ENCODE measurements around the gene SCUBE1. TPM values are rescaled to one million over a fixed set of nuclear protein-coding genes. Genes with fewer than 3 reads are reported as not detected.

The SCUBE1 gene
- total RNA-seq, 4 donors from 2014 or later = 0.68 to 6.4 (median 1.7) TPM

DNA sequence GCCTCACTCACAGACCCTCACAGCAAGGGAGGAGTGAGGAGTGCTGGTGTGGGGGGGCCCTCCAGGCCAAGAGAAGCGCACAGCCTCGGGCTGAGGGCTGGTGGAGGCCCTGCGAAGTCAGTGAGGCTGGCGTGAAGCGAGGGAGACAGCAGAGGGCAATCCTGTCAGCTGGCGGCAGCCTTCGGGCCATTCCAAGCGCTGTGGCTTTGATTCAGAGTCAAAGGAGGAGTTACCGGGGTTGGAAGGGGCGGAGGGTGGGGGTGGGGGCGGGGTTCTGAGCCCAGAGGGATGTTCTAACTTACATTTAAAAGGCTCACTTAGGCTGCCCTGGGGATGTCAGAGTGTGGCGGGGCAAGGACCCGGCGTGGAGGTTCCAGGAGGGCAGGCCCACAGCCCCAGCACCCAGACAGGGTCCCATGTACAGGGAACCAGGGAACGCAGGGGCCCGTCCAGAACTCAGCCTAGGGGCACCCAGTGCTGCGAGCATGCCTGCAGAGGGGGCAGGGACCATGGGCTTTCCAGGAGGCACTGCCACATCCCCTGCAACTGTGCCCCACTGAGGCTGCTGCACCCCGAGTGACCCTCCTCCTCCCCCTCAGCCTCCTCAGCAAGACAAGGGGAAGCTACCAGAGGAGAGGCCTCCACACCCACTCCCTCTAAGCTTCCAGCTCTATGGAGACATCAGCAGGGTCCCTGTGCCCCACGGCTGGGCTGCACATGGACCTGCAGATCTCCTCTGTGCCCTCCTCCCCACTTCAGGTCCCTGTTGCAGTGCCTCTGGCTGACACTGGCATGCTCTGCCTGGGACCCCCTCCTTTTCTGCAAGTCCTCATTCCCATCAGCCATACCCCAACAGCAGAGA is 116.6 kb downstream of the SCUBE1 start:
- no peak for TF ChIP-seq EP300 (IDR thresholded peaks at IDR 0.05; ENCODE audit: low read depth)
- no peak for TF ChIP-seq POLR2AphosphoS5 (IDR thresholded peaks at IDR 0.05)
- TF ChIP-seq, protein P1, sequence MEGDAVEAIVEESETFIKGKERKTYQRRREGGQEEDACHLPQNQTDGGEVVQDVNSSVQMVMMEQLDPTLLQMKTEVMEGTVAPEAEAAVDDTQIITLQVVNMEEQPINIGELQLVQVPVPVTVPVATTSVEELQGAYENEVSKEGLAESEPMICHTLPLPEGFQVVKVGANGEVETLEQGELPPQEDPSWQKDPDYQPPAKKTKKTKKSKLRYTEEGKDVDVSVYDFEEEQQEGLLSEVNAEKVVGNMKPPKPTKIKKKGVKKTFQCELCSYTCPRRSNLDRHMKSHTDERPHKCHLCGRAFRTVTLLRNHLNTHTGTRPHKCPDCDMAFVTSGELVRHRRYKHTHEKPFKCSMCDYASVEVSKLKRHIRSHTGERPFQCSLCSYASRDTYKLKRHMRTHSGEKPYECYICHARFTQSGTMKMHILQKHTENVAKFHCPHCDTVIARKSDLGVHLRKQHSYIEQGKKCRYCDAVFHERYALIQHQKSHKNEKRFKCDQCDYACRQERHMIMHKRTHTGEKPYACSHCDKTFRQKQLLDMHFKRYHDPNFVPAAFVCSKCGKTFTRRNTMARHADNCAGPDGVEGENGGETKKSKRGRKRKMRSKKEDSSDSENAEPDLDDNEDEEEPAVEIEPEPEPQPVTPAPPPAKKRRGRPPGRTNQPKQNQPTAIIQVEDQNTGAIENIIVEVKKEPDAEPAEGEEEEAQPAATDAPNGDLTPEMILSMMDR (IDR thresholded peaks at IDR 0.05) = no peak
- TF ChIP-seq POLR2A (IDR thresholded peaks at IDR 0.05) = no peak
- Histone ChIP-seq H3K27me3 (peaks cover 4% of the 10 kb centered on the region), H3K4me3 (no peak overlapping the region), H3K36me3 (no peaks in the 10 kb centered on the region), H3K9me3 (no peaks in the 10 kb centered on the region), H3K4me1 (no peaks in the 10 kb centered on the region), H3K27ac (no peak overlapping the region)
- 61% methylated on average over 17 of the region's 19 CpGs; no CpG with 5 or more reads in 1 of the 2 donors for WGBS, 2 donors (ENCODE audit: low coverage in 1 of 2)
- in situ Hi-C loops (cut with MboI; ENCODE audit: low pct_ligation_motif_present in 1 of 4, low pct_unique_long_range_greater_than_20kb in 1 of 4, low sequenced_read_pairs in 3 of 4) = no loop called here
- intact Hi-C loops (cut with DNase I; ENCODE audit: low total_unique reads) = no loop called here
- DNase-seq = no peak

GRCh38 chr22:43225609-43226008 is 117.6 kb downstream of the SCUBE1 start:
- Histone ChIP-seq H3K36me3 (no peaks in the 10 kb centered on the region), H3K4me1 (no peaks in the 10 kb centered on the region), H3K27ac (no peak overlapping the region), H3K27me3 (no peaks in the 10 kb centered on the region), H3K4me3 (no peak overlapping the region), H3K9me3 (no peaks in the 10 kb centered on the region)
- intact Hi-C loops (cut with DNase I; ENCODE audit: low total_unique reads) (no loop called here), in situ Hi-C loops (cut with MboI; ENCODE audit: low pct_ligation_motif_present in 1 of 4, low pct_unique_long_range_greater_than_20kb in 1 of 4, low sequenced_read_pairs in 3 of 4) (no loop called here)
- TF ChIP-seq POLR2A (IDR thresholded peaks at IDR 0.05) = no peak
- no peak for TF ChIP-seq POLR2AphosphoS5 (IDR thresholded peaks at IDR 0.05)
- TF ChIP-seq, protein P1 (IDR thresholded peaks at IDR 0.05) = no peak
- no peak for TF ChIP-seq EP300 (IDR thresholded peaks at IDR 0.05; ENCODE audit: low read depth)
- DNase-seq = no peak
- WGBS, 2 donors (ENCODE audit: low coverage in 1 of 2) = 88% methylated on average over 8 of the region's 8 CpGs; no CpG with 5 or more reads in 1 of the 2 donors

- 91% methylated on average over 13 of the region's 13 CpGs; no CpG with 5 or more reads in 1 of the 2 donors for WGBS, 2 donors (ENCODE audit: low coverage in 1 of 2)
- in situ Hi-C loops (cut with MboI; ENCODE audit: low pct_ligation_motif_present in 1 of 4, low pct_unique_long_range_greater_than_20kb in 1 of 4, low sequenced_read_pairs in 3 of 4) = no loop called here
- Histone ChIP-seq H3K4me1 (no peaks in the 10 kb centered on the region), H3K9me3 (no peaks in the 10 kb centered on the region), H3K36me3 (no peaks in the 10 kb centered on the region), H3K27ac (no peak overlapping the region), H3K4me3 (no peak overlapping the region), H3K27me3 (no peaks in the 10 kb centered on the region)
- intact Hi-C loops (cut with DNase I; ENCODE audit: low total_unique reads) = no loop called here
- DNase-seq = no peak
- TF ChIP-seq, protein P1 (IDR thresholded peaks at IDR 0.05) = no peak
- TF ChIP-seq POLR2A (IDR thresholded peaks at IDR 0.05) (no peak), POLR2AphosphoS5 (IDR thresholded peaks at IDR 0.05) (no peak), EP300 (IDR thresholded peaks at IDR 0.05; ENCODE audit: low read depth) (no peak)
Observed at GRCh38 chr22:43222987-43223386, 120.2 kb downstream of the SCUBE1 start.

GRCh38 chr22:43222262-43222661 is 120.9 kb downstream of the SCUBE1 start:
- no peaks in the 10 kb centered on the region for H3K4me1 ChIP-seq
- WGBS, 2 donors (ENCODE audit: low coverage in 1 of 2) = 73% methylated on average over 5 of the region's 13 CpGs; no CpG with 5 or more reads in 1 of the 2 donors
- H3K4me3 ChIP-seq = no peak overlapping the region
- no peak for DNase-seq
- in situ Hi-C loops (cut with MboI; ENCODE audit: low pct_ligation_motif_present in 1 of 4, low pct_unique_long_range_greater_than_20kb in 1 of 4, low sequenced_read_pairs in 3 of 4) = no loop called here
- H3K27ac ChIP-seq = no peak overlapping the region
- TF ChIP-seq POLR2AphosphoS5 (IDR thresholded peaks at IDR 0.05) = no peak
- TF ChIP-seq, protein P1 (IDR thresholded peaks at IDR 0.05) = no peak
- no peak for TF ChIP-seq POLR2A (IDR thresholded peaks at IDR 0.05)
- no peak for TF ChIP-seq EP300 (IDR thresholded peaks at IDR 0.05; ENCODE audit: low read depth)
- no peaks in the 10 kb centered on the region for H3K9me3 ChIP-seq
- H3K36me3 ChIP-seq = no peaks in the 10 kb centered on the region
- no peaks in the 10 kb centered on the region for H3K27me3 ChIP-seq
- intact Hi-C loops (cut with DNase I; ENCODE audit: low total_unique reads) = no loop called here
